Activated CD4-positive, CD25-positive, alpha-beta regulatory T cell treated with anti-CD3 and anti-CD28 coated beads, Interleukin-2, amount 50 U/mL, for 72 hours (primary cell): Measurements from ENCODE around the gene BMERB1.

ENCODE experiments used
- DNase-seq: peaks from one replicate; pipeline ENCODE4 v3.0.0; 2021

BMERB1 gene

DNA sequence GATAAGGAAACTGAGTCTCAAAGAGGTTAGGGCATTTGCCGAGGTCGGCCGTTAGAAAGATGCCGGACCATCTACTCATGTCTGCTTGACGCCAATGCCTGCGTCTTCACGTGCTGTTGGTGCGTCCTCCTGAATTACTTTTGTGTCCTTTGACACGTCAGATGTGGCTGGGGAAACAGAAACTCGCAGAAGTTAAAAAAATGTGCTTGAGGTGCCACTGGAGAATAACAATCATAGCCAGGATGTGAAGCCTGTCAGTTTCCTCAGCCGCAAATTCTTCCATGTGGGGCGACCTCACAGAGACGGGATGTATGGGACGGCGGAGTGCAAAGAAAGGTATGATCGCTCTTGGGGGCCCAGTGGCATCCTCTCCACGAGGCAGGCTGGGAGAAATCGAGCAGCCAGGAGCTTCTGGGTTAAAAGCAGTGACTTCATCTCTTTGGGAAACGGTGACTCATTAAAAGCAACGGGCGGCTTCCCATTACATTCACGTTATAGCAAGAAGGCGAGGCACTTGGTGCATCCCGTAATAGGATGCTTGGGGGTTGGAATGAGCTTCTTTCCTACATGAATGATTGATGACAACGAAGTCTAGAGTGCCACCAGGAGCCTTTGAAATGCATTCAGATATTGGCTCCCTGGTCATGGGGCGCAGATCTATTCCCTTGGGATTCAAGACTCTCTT, 67.8 kb downstream of the BMERB1 start:
- no peak for DNase-seq

GRCh38 chr16:15506441-15506840, 72.1 kb downstream of the BMERB1 start:
- DNase-seq: no peak

- DNase-seq: no peak
Observed at GRCh38 chr16:15507301-15507958, 73.0 kb downstream of the BMERB1 start.

DNA sequence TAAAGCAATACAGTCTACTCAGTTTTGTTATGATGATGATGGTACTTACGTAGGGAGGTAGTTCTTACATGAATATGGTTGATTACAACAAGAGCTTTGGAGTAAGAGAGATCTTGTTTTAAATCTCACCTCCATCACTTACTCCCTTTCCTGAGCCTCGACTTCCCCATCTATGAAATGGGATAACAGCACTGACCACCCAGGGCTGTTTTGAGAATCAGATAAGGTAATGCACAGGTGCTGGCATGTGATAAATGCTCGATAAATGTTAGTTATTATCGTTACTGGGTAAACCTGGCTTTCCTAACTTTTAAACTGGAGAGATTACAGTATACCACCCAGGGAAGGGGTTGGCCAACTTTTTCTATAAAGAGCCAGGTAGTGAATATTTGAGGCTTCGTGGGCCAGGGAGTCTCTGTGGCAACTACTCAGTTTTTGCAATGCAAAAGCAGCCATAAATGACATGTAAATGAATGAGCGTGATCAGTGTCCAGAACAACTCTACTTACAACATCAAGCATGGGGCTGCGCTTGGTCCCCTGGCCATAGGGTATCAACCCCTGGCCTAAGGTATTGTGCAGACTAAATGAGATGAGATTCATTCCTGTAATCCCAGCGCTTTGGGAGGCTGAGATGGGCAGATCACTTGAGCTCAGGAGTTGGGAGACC, 73.7 kb downstream of the BMERB1 start:
- DNase-seq: no peak

DNA sequence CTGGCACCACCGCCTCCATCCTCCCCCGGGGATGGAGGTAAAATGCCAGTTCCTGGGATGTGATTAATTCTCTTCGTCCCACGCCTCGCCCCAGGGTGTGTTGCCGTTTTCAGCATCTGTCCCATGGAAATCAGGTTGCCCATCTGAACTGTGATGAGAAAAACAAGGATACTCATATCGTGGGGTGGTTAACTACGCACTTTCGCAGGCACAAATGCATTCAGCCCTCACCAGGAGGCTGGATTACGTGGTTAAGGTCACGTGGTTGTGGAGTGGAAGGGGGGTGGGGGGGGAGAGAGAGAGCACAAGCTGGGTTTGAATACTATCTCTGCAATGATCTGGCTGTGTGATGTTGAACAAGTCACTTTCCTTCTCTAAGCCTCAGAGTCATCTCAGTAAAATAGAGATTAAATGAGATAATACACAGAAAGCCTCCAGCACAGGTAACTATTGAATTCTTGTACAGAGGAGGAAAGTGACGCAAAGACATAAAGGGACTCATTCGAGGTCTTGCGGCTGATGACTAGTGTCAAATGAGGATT, 74.7 kb downstream of the BMERB1 start:
- DNase-seq: no peak

GRCh38 chr16:15509593-15510535, 75.5 kb downstream of the BMERB1 start:
- DNase-seq: no peak

- no peak for DNase-seq
Observed at GRCh38 chr16:15510992-15511391, 76.6 kb downstream of the BMERB1 start.

DNA sequence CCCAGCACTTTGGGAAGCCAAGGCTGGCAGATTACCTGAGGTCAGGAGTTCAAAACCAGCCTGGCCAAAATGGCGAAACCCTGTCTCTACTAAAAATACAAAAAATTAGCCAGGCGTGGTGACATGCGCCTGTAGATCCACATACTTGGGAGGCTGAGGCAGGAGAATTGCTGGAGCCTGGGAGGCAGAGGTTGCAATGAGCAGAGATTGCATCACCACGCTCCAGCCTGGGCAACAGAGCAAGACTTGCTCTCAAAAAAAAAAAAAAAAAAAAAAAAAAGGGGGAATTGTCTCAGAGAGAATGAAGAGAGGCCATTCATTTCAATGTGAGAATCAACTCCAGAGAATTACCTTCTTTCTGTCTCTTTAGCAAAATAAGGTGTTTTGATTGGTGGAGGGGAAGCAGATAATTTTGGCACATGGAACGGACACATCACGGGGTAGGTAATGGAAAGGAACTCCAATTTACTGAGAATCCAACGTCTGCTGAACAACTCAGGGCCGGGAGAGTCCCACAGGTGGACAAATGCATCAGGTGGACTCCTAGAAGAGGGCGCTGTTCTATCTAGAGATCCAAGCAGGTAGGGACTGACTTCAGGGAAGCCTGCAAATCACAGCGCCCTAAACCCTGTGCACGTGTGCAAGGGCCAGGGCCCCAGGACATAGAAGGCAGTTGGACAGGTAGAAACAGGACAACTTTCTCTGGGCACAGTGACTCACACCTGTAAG, 77.5 kb downstream of the BMERB1 start:
- DNase-seq: no peak

- no peak for DNase-seq
Observed at GRCh38 chr16:15513156-15513555, 78.8 kb downstream of the BMERB1 start.

DNA sequence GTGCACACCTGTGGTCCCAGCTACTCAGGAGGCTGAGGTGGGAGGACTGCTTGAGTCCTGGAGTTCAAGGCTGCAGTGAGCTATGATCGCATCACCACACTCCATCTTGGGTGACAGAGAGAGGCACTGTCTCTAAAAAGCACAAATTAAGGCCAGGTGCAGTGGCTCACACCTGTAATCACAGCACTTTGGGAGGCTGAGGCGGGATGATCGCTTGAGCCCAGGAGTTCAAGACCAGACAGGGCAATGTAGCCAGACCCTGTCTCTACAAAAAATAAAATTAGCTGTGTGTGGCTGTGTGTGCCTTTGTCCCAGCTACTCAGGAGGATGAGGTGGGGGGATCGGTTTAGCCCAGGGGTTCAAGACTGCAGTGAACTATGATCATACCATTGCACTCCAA, 81.6 kb downstream of the BMERB1 start:
- no peak for DNase-seq

GRCh38 chr16:15516609-15517008, 82.2 kb downstream of the BMERB1 start:
- no peak for DNase-seq

GRCh38 chr16:15517743-15518377, 83.5 kb downstream of the BMERB1 start:
- no peak for DNase-seq

DNA sequence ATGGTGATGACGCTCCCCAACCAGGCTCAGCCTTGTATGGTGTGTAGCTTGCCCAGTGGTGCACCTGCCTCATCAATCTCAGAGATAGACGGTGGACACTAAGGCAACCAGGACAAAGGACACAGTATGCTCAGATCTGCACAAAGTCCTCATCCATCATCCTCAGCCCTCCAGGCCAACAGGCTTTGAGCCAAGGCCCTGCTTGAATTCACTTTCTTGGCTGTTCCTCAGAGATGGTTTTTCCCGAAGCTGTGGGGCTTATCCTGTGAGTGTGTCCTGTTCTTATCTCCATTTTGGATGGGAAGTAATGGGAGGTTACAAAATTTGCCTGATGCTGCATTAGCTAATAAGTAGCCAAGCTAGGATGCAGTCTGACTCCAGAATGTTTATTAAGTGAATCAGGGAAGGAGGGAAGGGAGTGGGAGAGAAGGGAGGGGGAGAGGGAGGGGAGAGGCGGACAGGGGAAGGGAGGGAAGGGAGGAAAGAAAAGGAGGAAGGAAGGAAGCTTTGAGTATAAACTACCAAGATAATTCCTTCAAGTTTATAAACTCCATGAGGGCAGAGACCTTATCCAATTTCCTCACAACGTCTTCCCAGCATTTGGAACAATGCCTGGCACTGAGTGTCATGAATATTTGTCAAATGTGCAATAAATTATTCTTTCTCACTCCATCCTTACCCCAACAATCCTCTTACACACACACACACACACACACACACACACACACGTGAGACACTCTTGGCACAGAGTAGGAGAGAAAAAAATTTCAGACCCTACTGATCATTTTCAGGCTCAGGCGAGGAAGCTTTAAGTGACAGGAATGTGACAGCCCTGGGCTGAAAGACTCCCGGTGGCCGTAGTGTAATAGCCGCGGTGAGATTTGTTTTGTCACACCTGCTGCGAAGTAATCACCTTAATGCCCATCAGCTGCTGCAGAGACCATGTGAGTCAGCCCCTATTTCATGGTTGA, 84.3 kb downstream of the BMERB1 start:
- DNase-seq: no peak

- DNase-seq: no peak
Observed at GRCh38 chr16:15519790-15520189, 85.4 kb downstream of the BMERB1 start.

DNA sequence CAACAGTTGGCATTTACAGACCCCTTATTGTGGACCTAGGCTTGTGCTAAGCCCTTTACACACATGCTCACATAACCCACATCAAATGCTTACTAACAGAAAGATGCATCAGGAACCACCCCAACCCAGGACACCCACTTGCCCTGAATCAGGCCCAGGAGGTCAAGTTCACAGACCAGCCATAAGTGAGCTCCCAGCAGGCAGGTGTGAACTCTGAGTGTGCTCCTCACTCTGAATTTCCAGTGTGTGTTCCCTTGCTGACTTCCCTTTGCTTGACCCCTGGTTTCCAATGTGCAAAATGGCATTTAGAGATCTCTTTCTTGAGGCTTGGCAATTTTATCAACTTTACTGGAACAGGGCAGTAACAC, 87.0 kb downstream of the BMERB1 start:
- no peak for DNase-seq

- no peak for DNase-seq
Observed at GRCh38 chr16:15521758-15522509, 87.5 kb downstream of the BMERB1 start.

DNA sequence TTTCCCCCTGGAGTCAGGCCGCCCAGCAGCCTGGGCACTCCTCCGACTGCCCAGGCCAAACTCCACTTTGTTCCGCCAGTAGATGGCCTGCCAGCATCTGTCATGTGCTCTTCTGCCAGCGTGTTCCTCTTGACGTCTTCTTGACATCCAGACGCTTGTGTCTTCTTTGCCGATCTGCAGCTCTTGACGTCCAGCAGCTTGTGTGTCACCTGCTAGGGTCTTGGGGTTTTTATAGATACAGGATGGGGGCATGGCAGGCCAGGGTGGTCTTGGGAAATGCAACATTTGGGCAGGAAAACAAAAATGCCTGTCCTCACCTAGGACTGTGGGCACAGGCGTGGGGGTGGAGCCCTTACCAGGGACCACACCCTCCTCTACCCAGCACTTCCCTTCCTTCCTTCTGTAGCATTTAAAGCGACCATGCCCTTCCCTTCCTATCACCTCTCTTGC, 88.7 kb downstream of the BMERB1 start:
- DNase-seq: no peak

- DNase-seq: no peak
Observed at GRCh38 chr16:15523939-15524338, 89.6 kb downstream of the BMERB1 start.

- DNase-seq: no peak
Observed at GRCh38 chr16:15524966-15525365, 90.6 kb downstream of the BMERB1 start.

DNA sequence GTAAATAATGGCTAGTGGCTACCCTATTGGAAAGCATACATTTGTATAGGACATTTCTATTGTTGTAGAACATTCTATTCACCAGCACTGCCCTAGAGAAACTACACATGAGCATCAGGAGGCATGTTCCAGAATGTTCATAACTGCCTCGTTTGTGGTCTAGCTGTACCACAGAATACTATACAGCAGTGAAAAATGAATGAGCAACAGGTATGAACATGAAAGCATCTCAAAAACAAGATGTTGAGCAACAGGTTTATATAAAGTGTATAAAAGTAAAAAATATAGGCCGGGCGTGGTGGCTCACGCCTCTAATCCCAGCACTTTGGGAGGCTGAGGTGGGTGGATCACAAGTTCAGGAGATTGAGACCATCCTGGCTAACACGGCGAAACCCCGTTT, 91.7 kb downstream of the BMERB1 start:
- no peak for DNase-seq
